HuH-7.5 (cell line): ENCODE measurements around the gene CEACAM1.
"Not testable (repeated sequence)": the region's sequence is repeated elsewhere in the genome, so short reads cannot be mapped to it uniquely, and the experiment has no call there.

Experiments
- DNase-seq: peaks from one replicate; pipeline ENCODE4 v3.0.0; 2011; ENCODE audit warnings: low spot score

CEACAM1 gene

GRCh38 chr19:42528354-42529247 is at the start of gene CEACAM1:
CEACAM1 (minus strand) TSS chr19:42528481; CDS start chr19:42528374, 107 bp downstream.
- DNase-seq = peak; percentile 56

GRCh38 chr19:42577016-42577415 is 48.7 kb upstream of the CEACAM1 start:
- DNase-seq = no peak

DNA sequence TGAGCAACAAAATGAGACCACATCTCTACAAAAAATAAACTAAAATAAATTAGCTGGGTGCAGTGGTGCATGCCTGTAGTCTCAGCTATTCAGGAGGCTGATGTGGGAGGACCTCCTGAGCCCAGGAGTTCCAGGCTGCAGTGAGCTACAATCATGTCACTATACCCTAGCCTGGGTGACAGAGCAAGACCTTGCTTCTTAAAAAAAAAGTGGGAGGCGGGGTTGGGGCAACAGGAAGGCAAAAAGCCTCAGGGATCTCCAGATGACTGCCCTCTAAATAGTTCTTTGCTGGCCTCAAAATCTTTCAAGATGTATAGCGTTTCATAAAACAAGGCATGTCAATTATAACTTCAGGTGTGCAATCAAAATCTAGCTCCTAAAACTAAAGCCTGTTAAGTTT is 48.0 kb upstream of the CEACAM1 start:
- DNase-seq = no peak

- DNase-seq = no peak
Measured at GRCh38 chr19:42573642-42574041, 45.4 kb upstream of the CEACAM1 start.

DNA sequence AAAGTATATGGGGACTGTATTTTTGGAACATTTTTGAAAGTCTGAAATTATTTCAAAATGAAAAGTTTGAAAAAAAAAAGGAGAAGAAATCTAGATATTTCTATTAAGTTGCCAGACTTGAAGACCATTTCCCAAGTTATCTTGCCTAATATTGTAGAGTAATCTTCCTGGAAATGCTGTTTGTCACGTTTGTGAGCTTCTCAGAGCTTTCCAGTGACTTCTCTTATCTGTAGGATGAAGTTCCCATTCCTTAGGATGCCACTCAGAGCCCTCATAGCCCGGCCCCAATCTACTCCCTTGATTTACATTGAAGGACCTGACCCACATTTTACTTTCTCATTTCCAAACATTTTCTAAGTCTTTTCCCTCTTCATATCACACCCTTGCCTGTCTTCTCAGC is 42.8 kb upstream of the CEACAM1 start:
- DNase-seq = no peak

DNA sequence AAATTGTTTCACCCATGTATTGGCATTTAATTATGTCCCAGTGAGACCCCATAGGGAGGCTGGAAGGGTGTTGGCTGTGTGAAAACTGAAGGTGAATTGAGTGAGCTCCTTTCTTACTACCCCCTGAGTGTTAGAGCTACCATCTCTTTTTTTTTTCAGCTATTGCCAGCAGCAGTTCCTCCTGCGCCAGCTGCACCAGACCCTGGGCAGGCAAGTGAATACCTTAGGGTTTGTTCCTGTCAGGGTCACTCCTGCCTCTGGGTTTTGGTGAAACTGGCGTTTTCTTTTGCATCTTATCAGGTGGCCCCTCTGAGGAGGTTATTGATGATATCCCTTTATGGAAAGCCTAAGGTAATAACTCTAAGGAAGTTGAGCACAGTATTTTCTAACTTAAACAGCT is 40.9 kb upstream of the CEACAM1 start:
- DNase-seq = no peak

DNA sequence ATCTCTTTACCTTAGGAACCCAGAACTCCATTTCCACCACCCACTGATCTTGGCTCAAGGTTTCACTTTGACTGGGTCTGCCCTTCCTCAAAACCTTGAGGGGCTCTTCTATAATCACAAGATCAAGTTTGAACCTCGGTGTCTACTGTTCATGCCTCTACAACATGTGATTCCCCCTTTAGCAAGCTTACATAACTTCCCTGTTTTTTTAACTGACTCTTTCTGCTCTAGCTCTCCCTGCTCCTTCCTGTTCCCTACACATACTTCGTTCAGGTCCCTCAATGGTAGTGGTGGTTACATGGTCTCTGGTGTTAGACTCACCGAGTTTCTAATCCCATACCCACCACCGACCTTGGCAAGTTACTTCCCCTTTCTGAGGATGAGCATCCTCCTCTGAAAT is 39.7 kb upstream of the CEACAM1 start:
- no peak for DNase-seq

DNA sequence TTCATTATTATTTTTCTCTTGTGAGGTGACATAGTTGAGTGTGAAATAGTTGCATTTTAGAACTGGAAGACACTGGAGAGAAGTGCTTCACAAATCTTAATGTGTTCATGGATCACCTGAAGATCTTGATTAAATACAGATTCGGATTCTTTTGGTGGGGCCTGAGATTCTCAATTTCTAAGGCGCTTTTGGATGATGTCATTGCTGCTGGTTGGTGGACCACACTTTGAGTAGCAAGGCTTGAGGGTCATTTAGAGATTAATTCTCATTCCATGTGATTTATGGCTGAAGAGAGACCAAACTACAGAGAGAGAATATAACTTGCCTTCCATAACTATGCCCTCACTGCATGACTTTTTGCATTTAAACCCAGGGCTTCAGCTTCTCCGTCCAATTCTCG is 39.3 kb upstream of the CEACAM1 start:
- no peak for DNase-seq

GRCh38 chr19:42563352-42564210 is 35.3 kb upstream of the CEACAM1 start:
- DNase-seq = peak; percentile 43

DNA sequence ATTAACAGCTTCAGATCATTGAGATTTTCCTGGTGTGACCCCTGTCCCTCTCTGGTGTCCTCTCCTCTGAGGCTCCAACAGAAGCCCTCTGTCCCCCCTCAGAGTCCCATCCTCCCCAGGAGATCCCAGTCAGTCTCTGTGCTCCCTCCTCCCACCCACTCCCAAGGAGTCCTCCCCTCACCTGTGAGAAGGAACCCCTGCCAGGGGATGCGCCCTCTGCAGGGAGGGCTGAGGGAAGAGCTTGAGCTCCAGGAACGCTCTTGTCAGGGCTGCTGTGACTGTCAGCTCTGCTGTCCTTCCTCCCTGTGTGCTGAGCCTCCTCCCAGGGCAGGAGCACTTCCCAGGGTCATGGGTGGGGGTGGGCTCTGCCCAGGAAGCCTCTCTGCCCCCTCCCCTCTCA is 33.2 kb upstream of the CEACAM1 start:
- DNase-seq = no peak

GRCh38 chr19:42560731-42561130 is 32.5 kb upstream of the CEACAM1 start:
- DNase-seq = no peak

- no peak for DNase-seq
Measured at GRCh38 chr19:42558450-42559150, 30.3 kb upstream of the CEACAM1 start.

DNA sequence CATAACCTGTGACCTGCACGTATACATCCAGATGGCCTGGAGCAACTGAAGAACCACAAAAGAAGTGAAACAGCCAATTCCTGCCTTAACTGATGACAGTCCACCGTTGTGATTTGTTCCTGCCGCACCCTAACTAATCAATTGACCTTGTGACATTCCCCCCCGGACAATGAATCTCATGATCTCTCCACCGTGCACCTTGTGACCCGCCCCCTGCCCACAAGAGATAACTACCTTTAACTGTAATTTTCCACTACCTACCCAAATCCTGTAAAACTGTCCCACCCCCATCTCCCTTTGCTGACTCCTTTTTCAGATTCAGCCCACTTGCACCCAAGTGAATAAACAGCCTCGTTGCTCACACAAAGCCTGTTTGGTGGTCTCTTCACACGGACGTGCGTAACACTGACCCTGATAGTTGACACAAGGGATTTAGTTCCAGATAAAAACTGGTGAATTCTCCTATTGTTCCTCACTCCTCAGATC is 29.1 kb upstream of the CEACAM1 start:
- not testable (repeated sequence) for DNase-seq

- DNase-seq = no peak
Measured at GRCh38 chr19:42555801-42556200, 27.5 kb upstream of the CEACAM1 start.

GRCh38 chr19:42555317-42555716 is 27.0 kb upstream of the CEACAM1 start:
- no peak for DNase-seq

DNA sequence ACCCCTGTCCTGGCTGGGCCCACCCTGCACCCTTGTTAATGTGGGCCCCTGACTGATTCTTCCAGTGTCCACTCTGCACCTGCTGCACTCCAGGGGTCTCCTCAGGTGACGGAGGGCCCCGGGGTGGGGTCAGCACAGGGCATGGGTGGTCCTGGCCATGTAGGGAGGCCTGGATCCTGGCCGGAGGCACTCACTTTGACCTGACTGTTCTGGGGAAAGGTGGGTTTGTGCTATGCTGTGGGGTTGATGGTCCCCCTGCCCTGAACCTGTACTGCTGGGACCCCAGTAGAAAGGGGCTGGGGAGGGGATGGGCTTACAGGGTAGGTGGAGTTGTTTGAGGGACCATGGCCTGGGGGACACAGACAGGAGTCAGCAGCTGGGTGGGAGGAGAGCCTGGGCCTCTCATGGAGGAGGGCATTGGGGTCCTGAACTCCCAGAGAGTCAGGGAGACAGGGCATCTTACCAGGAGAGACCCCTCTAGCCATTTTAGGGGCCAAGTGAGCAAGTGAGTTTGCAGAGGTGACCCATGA is 25.8 kb upstream of the CEACAM1 start:
- no peak for DNase-seq

GRCh38 chr19:42553292-42554045 is 25.2 kb upstream of the CEACAM1 start:
- no peak for DNase-seq

DNA sequence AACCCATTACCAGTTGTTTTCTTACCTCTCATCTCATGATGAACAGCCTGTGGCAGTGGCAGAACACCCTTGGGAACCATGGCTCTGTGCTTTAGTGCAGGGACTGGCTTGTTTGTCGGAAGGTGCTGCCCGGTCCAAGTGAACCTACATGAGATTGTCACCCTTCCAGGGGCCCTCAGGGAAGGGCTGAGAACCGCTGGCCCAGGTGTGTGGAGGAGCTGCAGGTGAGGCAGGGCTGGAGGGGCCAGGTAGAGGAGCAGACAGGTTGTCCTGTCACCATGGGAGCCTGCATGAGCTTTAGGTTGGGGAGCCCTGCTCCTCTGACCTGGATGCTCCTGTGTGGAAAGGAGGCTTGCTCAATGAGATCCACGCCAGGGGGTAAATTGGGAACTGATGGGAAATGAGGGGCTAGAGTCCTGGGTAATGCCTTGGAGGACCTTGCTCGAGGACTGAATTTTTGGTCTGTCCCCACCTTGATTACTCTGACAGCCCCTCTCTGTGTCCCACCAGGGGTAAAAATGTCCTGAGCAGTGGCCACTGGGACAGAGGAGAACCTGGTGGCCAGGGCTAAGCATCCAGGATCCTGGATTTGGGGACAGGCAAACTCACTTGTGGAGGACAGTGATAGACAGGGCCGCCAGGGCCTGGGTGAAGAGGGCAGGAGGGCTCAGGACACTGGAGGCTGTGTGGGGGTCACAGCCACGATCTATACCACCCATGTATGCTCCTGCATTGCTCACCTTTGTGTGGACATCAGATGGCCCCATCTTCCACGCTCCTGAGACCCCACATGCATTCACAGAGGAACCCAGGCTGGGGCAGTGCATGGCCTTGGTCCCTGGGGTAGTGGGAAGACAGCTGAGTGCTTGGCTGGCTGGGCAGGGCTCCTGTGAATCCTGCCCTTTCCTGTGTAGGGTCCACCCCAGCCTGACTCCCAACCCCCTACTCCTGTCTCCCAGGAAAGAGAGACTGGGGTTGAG is 24.1 kb upstream of the CEACAM1 start:
- no peak for DNase-seq

DNA sequence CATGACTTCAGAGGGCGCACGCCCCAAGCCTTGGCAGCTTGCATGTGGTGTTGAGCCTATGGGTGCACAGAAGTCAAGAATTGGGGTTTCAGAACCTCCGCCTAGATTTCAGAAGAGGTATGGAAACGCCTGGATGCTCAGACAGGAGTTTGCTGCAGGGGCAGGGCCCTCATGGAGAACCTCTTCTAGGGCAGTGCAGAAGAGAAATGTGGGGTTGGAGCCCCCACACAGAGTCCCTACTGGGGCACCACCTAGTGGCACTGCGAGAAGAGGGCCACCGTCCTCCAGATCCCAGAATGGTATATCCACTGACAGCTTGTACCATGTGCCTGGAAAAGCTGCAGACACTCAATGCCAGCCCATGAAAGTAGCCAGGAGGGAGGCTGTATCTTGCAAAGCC is 22.2 kb upstream of the CEACAM1 start:
- DNase-seq = not testable (repeated sequence)

- not testable (repeated sequence) for DNase-seq
Measured at GRCh38 chr19:42549067-42549466, 20.8 kb upstream of the CEACAM1 start.
